GM19238 (cell line): ENCODE results near the gene ANGPTL7.
"Not testable (repeated sequence)": the region's sequence is repeated elsewhere in the genome, so short reads cannot be mapped to it uniquely, and the experiment has no call there.

Source experiments
- DNase-seq: peaks from one replicate; pipeline ENCODE4 v3.0.0; 2011; ENCODE audit warnings: low spot score; ENCODE audit not compliant: insufficient read length

The ANGPTL7 gene

GRCh38 chr1:11188858-11189451, at the start of gene ANGPTL7:
Gene ANGPTL7, plus strand, starts transcription at chr1:11189355. Its CDS starts 225 bp downstream, at chr1:11189580.
- no peak for DNase-seq

GRCh38 chr1:11142618-11143391, 46.4 kb upstream of the ANGPTL7 start:
- no peak for DNase-seq

GRCh38 chr1:11143401-11143800, 45.8 kb upstream of the ANGPTL7 start:
- DNase-seq = no peak

- DNase-seq = no peak
Measured at GRCh38 chr1:11143907-11144306, 45.2 kb upstream of the ANGPTL7 start.

- DNase-seq = no peak
Measured at GRCh38 chr1:11144570-11145256, 44.4 kb upstream of the ANGPTL7 start.

- DNase-seq = no peak
Measured at GRCh38 chr1:11145741-11146140, 43.4 kb upstream of the ANGPTL7 start.

- DNase-seq = no peak
Measured at GRCh38 chr1:11147197-11147770, 41.9 kb upstream of the ANGPTL7 start.

GRCh38 chr1:11150326-11150725, 38.8 kb upstream of the ANGPTL7 start:
- DNase-seq = no peak

GRCh38 chr1:11151114-11151513, 38.0 kb upstream of the ANGPTL7 start:
- DNase-seq = no peak

- DNase-seq = no peak
Measured at GRCh38 chr1:11151826-11152612, 37.1 kb upstream of the ANGPTL7 start.

GRCh38 chr1:11152755-11153154, 36.4 kb upstream of the ANGPTL7 start:
- DNase-seq = no peak

- DNase-seq = no peak
Measured at GRCh38 chr1:11153184-11153583, 36.0 kb upstream of the ANGPTL7 start.

GRCh38 chr1:11156441-11156840, 32.7 kb upstream of the ANGPTL7 start:
- DNase-seq = no peak

GRCh38 chr1:11156963-11157362, 32.2 kb upstream of the ANGPTL7 start:
- no peak for DNase-seq

GRCh38 chr1:11157394-11157793, 31.8 kb upstream of the ANGPTL7 start:
- DNase-seq = no peak

- no peak for DNase-seq
Measured at GRCh38 chr1:11157867-11158266, 31.3 kb upstream of the ANGPTL7 start.

GRCh38 chr1:11158291-11158690, 30.9 kb upstream of the ANGPTL7 start:
- no peak for DNase-seq

GRCh38 chr1:11158720-11159321, 30.3 kb upstream of the ANGPTL7 start:
- DNase-seq = no peak

- not testable (repeated sequence) for DNase-seq
Measured at GRCh38 chr1:11162752-11163151, 26.4 kb upstream of the ANGPTL7 start.

- DNase-seq = not testable (repeated sequence)
Measured at GRCh38 chr1:11166744-11167143, 22.4 kb upstream of the ANGPTL7 start.

GRCh38 chr1:11168731-11169130, 20.4 kb upstream of the ANGPTL7 start:
- no peak for DNase-seq
